ENCODE measurements around the gene AKAP7. TPM values are rescaled to one million over a fixed set of nuclear protein-coding genes. Genes with fewer than 3 reads are reported as not detected.

AKAP7 gene
- total RNA-seq, 4 donors from 2014 or later = 5.9 to 15.1 (median 7.2) TPM

GRCh38 chr6:131244942-131245341, 109.7 kb downstream of the AKAP7 start:
- Histone ChIP-seq H3K4me1 (peaks cover 0 to 4% (median 0%) of the 10 kb centered on the region in 3 donors), H3K4me3 (no peak overlapping the region), H3K36me3 (peaks cover 0 to 7% of the 10 kb centered on the region in 2 donors), H3K27me3 (no peaks in the 10 kb centered on the region), H3K27ac (no peak overlapping the region), H3K9me3 (no peaks in the 10 kb centered on the region)
- ATAC-seq = no peak
- TF ChIP-seq POLR2AphosphoS5 (IDR thresholded peaks at IDR 0.05) (no peak), EP300 (IDR thresholded peaks at IDR 0.05) (no peak), POLR2A (IDR thresholded peaks at IDR 0.05) (no peak), CTCF (IDR thresholded peaks at IDR 0.05) (no peak)
- WGBS, 2 donors (ENCODE audit: low coverage in 1 of 2) = 82 to 88% methylated on average over 1 to 4 of the region's 4 CpGs

DNA sequence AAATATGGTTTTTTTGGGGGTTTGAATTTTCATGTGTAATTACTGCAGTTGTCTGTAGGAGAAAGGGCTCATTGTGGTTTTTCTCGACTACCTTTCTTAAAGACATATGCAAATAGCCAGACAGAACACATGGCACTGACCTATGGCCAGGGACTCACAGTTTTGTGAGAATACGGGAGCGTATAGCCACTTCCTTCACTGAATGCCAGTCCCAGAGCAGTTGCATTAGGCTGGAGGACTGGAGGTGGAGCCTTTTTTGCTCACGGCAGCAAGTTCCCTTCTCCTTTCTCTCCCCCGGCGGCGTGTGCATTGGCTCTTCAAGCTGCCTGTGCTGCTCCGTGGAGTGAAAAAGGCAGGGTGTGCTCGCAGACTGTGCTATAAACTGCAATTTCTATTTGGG, 114.9 kb downstream of the AKAP7 start:
- Histone ChIP-seq H3K36me3 (no peaks in the 10 kb centered on the region), H3K4me3 (peak overlapping the region; percentile 37 to 46), H3K27ac (peak overlapping the region in 1 of 4 donors; percentile 5), H3K27me3 (no peaks in the 10 kb centered on the region), H3K4me1 (peaks cover 0 to 28% (median 0%) of the 10 kb centered on the region in 3 donors), H3K9me3 (no peaks in the 10 kb centered on the region)
- no peak for TF ChIP-seq POLR2AphosphoS5 (IDR thresholded peaks at IDR 0.05)
- TF ChIP-seq CTCF (IDR thresholded peaks at IDR 0.05) = no peak
- no peak for TF ChIP-seq POLR2A (IDR thresholded peaks at IDR 0.05)
- no peak for TF ChIP-seq EP300 (IDR thresholded peaks at IDR 0.05)
- ATAC-seq = peak; percentile 68
- WGBS, 2 donors (ENCODE audit: low coverage in 1 of 2) = 2 to 6% methylated on average over 3 to 9 of the region's 9 CpGs

- no peak for TF ChIP-seq CTCF (IDR thresholded peaks at IDR 0.05)
- TF ChIP-seq POLR2A (IDR thresholded peaks at IDR 0.05) = no peak
- no peak for TF ChIP-seq EP300 (IDR thresholded peaks at IDR 0.05)
- no peak for TF ChIP-seq POLR2AphosphoS5 (IDR thresholded peaks at IDR 0.05)
- Histone ChIP-seq H3K36me3 (no peaks in the 10 kb centered on the region), H3K9me3 (no peaks in the 10 kb centered on the region), H3K27ac (no peak overlapping the region), H3K4me1 (peaks cover 0 to 28% (median 0%) of the 10 kb centered on the region in 3 donors), H3K27me3 (no peaks in the 10 kb centered on the region), H3K4me3 (no peak overlapping the region)
- ATAC-seq = no peak
- WGBS, 2 donors (ENCODE audit: low coverage in 1 of 2) = 18 to 24% methylated on average over 3 of the region's 3 CpGs
Observed at GRCh38 chr6:131250936-131251335, 115.7 kb downstream of the AKAP7 start.

- 41 to 52% methylated on average over 3 of the region's 3 CpGs for WGBS, 2 donors (ENCODE audit: low coverage in 1 of 2)
- Histone ChIP-seq H3K4me1 (peaks cover 0 to 28% (median 0%) of the 10 kb centered on the region in 3 donors), H3K36me3 (no peaks in the 10 kb centered on the region), H3K27me3 (no peaks in the 10 kb centered on the region), H3K27ac (no peak overlapping the region), H3K4me3 (no peak overlapping the region), H3K9me3 (no peaks in the 10 kb centered on the region)
- no peak for TF ChIP-seq CTCF (IDR thresholded peaks at IDR 0.05)
- no peak for TF ChIP-seq POLR2AphosphoS5 (IDR thresholded peaks at IDR 0.05)
- TF ChIP-seq EP300 (IDR thresholded peaks at IDR 0.05) = no peak
- no peak for TF ChIP-seq POLR2A (IDR thresholded peaks at IDR 0.05)
- ATAC-seq = no peak
Observed at GRCh38 chr6:131251590-131252199, 116.4 kb downstream of the AKAP7 start.

GRCh38 chr6:131255434-131255833, 120.2 kb downstream of the AKAP7 start:
- H3K27me3 ChIP-seq = no peaks in the 10 kb centered on the region
- TF ChIP-seq POLR2AphosphoS5 (IDR thresholded peaks at IDR 0.05) = no peak
- no peak for TF ChIP-seq EP300 (IDR thresholded peaks at IDR 0.05)
- no peak for TF ChIP-seq CTCF (IDR thresholded peaks at IDR 0.05)
- no peak for TF ChIP-seq POLR2A (IDR thresholded peaks at IDR 0.05)
- no peaks in the 10 kb centered on the region for H3K9me3 ChIP-seq
- no peak overlapping the region for H3K4me3 ChIP-seq
- no peak for ATAC-seq
- H3K4me1 ChIP-seq = peaks cover 0 to 20% (median 0%) of the 10 kb centered on the region in 3 donors
- no peaks in the 10 kb centered on the region for H3K36me3 ChIP-seq
- H3K27ac ChIP-seq = no peak overlapping the region

All from gastroesophageal sphincter (tissue), 4 donors.